AG09319 (cell line): ENCODE data around the gene EYA4.

Source experiments
- DNase-seq: peaks from one replicate; pipeline ENCODE4 v3.0.0-alpha.2; 2010; ENCODE audit warnings: low read depth; ENCODE audit errors: extremely low read depth
- TF ChIP-seq, protein P1 (sequence below): IDR thresholded peaks from 2 replicates; pipeline ENCODE4 v1.5.1; 2011; ENCODE audit warnings: low read depth, mild to moderate bottlenecking, inconsistent platforms, low read length, moderate library complexity

EYA4 gene

DNA sequence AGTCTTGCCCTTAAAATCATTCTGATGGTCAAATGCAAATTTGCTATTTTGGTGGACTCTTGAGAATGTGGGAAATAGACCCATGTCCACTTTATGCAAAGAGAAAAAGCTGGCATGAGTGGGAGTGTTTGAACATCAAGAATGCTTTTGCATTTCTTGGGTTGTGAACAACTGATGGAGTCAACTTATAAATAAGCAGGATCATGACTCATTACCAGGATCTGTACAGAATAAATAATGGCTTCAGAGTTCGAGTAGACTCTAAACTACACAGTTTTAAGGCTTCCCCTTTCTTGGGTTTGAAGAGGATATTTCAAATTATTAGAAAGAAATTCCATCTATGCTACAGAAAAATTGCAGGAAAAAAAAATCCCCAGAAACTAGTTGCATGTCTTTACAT lies 195.5 kb downstream of the EYA4 start:
- no peak for DNase-seq
- TF ChIP-seq, protein P1, sequence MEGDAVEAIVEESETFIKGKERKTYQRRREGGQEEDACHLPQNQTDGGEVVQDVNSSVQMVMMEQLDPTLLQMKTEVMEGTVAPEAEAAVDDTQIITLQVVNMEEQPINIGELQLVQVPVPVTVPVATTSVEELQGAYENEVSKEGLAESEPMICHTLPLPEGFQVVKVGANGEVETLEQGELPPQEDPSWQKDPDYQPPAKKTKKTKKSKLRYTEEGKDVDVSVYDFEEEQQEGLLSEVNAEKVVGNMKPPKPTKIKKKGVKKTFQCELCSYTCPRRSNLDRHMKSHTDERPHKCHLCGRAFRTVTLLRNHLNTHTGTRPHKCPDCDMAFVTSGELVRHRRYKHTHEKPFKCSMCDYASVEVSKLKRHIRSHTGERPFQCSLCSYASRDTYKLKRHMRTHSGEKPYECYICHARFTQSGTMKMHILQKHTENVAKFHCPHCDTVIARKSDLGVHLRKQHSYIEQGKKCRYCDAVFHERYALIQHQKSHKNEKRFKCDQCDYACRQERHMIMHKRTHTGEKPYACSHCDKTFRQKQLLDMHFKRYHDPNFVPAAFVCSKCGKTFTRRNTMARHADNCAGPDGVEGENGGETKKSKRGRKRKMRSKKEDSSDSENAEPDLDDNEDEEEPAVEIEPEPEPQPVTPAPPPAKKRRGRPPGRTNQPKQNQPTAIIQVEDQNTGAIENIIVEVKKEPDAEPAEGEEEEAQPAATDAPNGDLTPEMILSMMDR, result no peak

GRCh38 chr6:133441491-133441890 lies 200.3 kb downstream of the EYA4 start:
- TF ChIP-seq, protein P1, result no peak
- no peak for DNase-seq

- TF ChIP-seq, protein P1, result no peak
- no peak for DNase-seq
These were observed 205.6 kb downstream of the EYA4 start for GRCh38 chr6:133446789-133447188.

GRCh38 chr6:133447924-133448323 lies 206.8 kb downstream of the EYA4 start:
- TF ChIP-seq, protein P1, result no peak

DNA sequence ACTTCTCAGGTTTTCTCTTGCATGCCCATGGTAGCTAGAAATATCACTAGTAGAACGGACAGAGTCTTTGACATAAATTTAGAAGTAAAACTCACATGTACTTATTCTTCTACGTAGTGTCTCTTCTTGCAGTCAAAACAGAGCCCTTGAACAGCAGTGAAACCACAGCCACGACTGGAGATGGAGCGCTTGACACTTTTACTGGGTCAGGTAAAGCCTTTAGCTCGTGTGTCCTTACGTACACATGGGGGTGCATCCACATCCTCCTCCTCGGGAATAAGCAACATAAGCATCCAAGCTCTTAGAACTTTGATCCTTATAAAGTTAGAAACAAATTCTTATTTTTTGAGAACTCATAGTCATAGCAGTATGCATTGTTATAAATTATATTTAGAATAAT lies 215.3 kb downstream of the EYA4 start:
- no peak for DNase-seq
- TF ChIP-seq, protein P1, result no peak

More at GRCh38 chr6:133447924-133448323, 206.8 kb downstream of the EYA4 start:
- DNase-seq, result no peak

GRCh38 chr6:133456944-133457343 lies 215.8 kb downstream of the EYA4 start:
- DNase-seq, result no peak
- TF ChIP-seq, protein P1, result no peak

- DNase-seq, result no peak
- TF ChIP-seq, protein P1, result no peak
These were observed 218.9 kb downstream of the EYA4 start for GRCh38 chr6:133460101-133460500.
